HG03520 (cell line): ENCODE data around the gene OTX2.

Source experiments
- ATAC-seq: cut with Tn5 transposase; IDR thresholded peaks from one replicate; pipeline ENCODE4 v1.9.1; 2021; ENCODE audit warnings: mild to moderate bottlenecking, moderate library complexity; ENCODE audit not compliant: unreplicated experiment

Gene OTX2

DNA sequence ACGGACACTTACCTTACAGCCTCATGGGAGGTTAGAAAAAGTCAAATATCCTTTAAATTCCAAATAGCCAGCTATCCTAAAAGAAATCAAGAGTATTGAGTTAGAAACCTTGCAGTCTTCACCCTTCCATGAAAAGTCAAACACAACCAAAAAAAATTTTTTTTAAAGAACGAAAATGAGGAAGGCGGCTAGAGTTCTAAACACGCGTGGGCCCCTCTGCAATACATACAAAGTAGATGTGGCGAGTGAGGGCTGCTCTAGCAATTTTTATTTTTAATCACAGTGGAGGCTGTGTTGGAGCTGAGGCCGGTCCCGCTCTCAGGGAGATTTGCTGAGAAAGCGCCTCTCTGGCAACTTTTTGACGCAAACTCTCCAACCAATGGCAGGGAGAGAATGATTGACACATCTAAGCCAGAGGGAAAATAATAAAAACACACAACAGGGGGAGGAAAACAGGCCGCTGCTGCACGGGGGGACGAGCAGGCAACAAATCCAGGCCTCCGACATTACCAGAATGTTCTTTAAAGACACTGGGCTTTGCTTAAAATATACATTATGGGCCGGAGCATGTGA lies at the start of gene OTX2:
OTX2 (minus strand) TSS at position 333 of the 573 bp plus-strand sequence. CDS start 5,023 bp downstream, outside the sequence.
- ATAC-seq = no peak

GRCh38 chr14:56858422-56858821 lies 48.1 kb upstream of the OTX2 start:
- no peak for ATAC-seq

DNA sequence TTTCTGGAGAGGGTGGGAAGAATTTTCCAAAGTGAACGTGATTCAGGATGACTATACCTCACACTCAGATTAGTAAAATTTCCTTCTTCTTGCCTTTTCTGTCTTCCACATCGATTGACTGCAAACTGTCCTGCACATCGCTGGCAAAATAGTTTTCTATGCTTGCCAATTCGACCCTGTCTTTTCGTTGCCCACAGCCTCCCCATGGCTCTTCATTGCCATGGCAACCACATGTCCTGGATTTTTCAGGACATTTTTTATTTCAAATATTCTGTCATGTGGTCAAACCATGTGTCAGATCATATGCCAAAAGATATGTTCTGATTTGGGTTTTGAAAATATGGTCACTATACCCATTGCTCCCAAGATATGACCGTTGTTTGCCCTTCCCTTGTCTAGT lies 46.9 kb upstream of the OTX2 start:
- no peak for ATAC-seq

GRCh38 chr14:56855891-56856461 lies 45.7 kb upstream of the OTX2 start:
- no peak for ATAC-seq

- no peak for ATAC-seq
Observed at GRCh38 chr14:56854325-56854724, 44.0 kb upstream of the OTX2 start.

GRCh38 chr14:56846970-56847930 lies 37.0 kb upstream of the OTX2 start:
- ATAC-seq = no peak

GRCh38 chr14:56844406-56845002 lies 34.2 kb upstream of the OTX2 start:
- ATAC-seq = no peak

DNA sequence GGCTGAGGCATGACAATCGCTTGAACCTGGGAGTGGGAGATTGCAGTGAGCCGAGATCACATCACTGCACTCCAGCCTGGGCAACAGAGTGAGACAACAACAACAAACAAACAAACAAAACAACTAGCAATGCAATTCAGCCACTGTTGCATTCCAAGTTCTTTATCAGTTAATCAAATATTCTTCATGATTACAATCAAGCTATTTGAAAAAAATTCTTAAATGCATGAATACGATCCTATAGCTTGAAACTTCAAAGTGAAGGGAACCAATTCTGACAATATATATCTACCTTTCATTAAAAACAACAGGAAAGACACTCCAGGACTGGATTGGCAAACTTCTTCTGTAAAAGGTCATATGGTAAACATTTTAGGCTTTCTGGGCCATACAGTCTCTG lies 31.3 kb upstream of the OTX2 start:
- no peak for ATAC-seq

DNA sequence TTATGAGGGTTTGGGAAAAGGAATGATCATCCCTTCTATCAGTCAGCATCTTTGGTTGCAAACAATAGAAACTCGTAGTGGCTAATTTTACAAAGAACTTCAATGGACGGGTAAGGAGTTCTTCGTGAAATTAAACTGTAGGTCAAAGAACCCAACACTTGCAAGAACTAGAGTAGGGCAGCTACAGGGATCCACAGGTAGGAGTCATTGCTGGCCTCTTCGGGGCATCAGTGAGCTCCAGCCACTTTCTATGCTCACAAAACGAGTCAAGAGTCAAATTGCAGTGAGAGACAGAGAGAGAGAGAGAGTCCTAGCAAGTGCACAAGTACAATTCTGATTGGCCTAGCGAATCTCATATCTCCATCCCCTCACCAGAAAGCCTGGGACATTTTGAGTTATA lies 29.9 kb upstream of the OTX2 start:
- ATAC-seq = no peak

GRCh38 chr14:56829151-56829550 lies 18.9 kb upstream of the OTX2 start:
- no peak for ATAC-seq

- ATAC-seq = no peak
Observed at GRCh38 chr14:56826214-56826613, 15.9 kb upstream of the OTX2 start.

DNA sequence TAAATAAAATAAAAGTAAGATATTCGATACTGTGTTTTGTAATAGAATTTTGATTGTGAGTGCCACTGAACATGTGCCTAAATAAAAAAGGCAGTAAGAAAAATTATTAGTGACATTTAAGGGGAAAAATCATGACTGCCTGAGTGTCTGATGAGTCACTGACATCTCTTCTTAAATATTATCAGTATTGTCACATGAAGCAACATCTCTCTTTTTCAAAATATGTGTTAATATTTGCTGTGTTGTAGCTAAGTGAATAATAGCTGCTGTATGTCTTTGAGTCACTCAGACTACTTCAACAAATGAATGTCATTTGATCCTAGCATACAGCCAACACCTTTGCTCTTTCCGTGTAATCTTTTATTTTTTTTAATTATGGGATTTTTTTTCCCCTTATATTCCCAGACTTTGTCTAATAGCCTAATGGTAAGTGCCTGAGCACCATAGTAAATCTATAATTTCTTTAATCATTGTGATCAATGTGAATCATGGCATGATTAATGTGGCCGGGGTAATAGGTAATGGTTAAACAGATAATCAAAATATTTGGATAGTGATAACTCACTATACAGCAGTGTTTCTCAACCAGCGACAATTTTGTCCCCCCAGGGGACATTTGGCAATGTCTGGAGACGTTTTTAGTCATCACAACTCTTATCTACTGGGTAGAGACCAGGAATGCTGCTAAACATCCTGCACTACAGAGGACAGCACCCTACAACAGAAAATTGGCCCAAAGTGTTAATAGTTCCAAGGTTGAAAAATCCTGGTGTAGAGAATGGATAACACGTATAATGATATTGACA lies 11.7 kb upstream of the OTX2 start:
- ATAC-seq = no peak

GRCh38 chr14:56821177-56821576 lies 10.9 kb upstream of the OTX2 start:
- ATAC-seq = no peak

- ATAC-seq = no peak
Observed at GRCh38 chr14:56817396-56817921, 7.2 kb upstream of the OTX2 start.

- ATAC-seq = no peak
Observed at GRCh38 chr14:56816574-56817391, 6.5 kb upstream of the OTX2 start.

DNA sequence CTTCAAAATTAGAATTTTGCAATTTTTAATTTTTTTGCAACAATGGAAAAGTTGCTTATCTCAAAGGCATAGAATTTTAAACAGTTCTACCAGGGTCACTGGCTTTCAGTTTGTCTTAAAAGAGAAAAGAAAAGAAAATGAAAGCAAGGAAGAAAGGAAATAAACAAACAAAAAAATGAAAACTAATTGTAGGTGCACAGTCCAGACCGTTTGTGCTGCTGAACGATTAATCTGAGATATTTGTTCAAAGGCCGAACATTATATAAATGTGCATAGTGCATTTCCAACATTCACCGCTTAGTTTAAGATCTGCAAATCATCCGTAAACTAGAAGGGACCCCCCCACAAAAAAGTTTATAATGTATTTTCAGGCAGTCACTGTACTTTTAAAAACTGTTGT lies 5.5 kb upstream of the OTX2 start:
- ATAC-seq = no peak

GRCh38 chr14:56814969-56815700 lies 4.9 kb upstream of the OTX2 start:
- ATAC-seq = no peak

GRCh38 chr14:56814519-56814959 lies 4.3 kb upstream of the OTX2 start:
- ATAC-seq = no peak

GRCh38 chr14:56813143-56813551 lies 2.9 kb upstream of the OTX2 start:
- ATAC-seq = no peak
